GM21515 (cell line): ENCODE measurements around the gene MAP3K20.
"Not testable (repeated sequence)": the region's sequence is repeated elsewhere in the genome, so short reads cannot be mapped to it uniquely, and the experiment has no call there.

Source experiments
- ATAC-seq: cut with Tn5 transposase; IDR thresholded peaks from one replicate; pipeline ENCODE4 v1.9.1; 2021; ENCODE audit not compliant: unreplicated experiment

Gene MAP3K20

GRCh38 chr2:173153301-173153885 is 77.7 kb downstream of the MAP3K20 start:
- ATAC-seq = no peak

- no peak for ATAC-seq
Observed at GRCh38 chr2:173157676-173158293, 82.1 kb downstream of the MAP3K20 start.

GRCh38 chr2:173159791-173160463 is 84.3 kb downstream of the MAP3K20 start:
- ATAC-seq = no peak

- no peak for ATAC-seq
Observed at GRCh38 chr2:173160618-173161017, 85.0 kb downstream of the MAP3K20 start.

GRCh38 chr2:173161040-173161439 is 85.4 kb downstream of the MAP3K20 start:
- ATAC-seq = no peak

GRCh38 chr2:173161507-173161906 is 85.9 kb downstream of the MAP3K20 start:
- ATAC-seq = no peak

GRCh38 chr2:173163357-173163756 is 87.7 kb downstream of the MAP3K20 start:
- not testable (repeated sequence) for ATAC-seq

- no peak for ATAC-seq
Observed at GRCh38 chr2:173164396-173164795, 88.8 kb downstream of the MAP3K20 start.

- no peak for ATAC-seq
Observed at GRCh38 chr2:173165443-173166238, 90.0 kb downstream of the MAP3K20 start.

GRCh38 chr2:173171321-173171720 is 95.7 kb downstream of the MAP3K20 start:
- no peak for ATAC-seq

GRCh38 chr2:173171924-173172643 is 96.4 kb downstream of the MAP3K20 start:
- no peak for ATAC-seq

GRCh38 chr2:173174339-173174738 is 98.7 kb downstream of the MAP3K20 start:
- ATAC-seq = not testable (repeated sequence)

GRCh38 chr2:173175222-173175621 is 99.6 kb downstream of the MAP3K20 start:
- no peak for ATAC-seq

- no peak for ATAC-seq
Observed at GRCh38 chr2:173181982-173182381, 106.3 kb downstream of the MAP3K20 start.

- ATAC-seq = no peak
Observed at GRCh38 chr2:173184031-173185004, 108.7 kb downstream of the MAP3K20 start.

- no peak for ATAC-seq
Observed at GRCh38 chr2:173185437-173185836, 109.8 kb downstream of the MAP3K20 start.

GRCh38 chr2:173187941-173188788 is 112.5 kb downstream of the MAP3K20 start:
- no peak for ATAC-seq

GRCh38 chr2:173191601-173192000 is 116.0 kb downstream of the MAP3K20 start:
- ATAC-seq = no peak

- no peak for ATAC-seq
Observed at GRCh38 chr2:173192071-173192470, 116.4 kb downstream of the MAP3K20 start.
